GM13976 (cell line): ENCODE measurements around the gene GPR68.
A peak's percentile ranks its signal among the peaks of the same experiment; 100 is the strongest.

Source experiments
- DNase-seq: peaks from one replicate; pipeline ENCODE4 v3.0.0; 2012; ENCODE audit warnings: low spot score
- in situ Hi-C: fragments of 300-500 bp; cut with MboI; formaldehyde crosslinking; loops from one replicate; pipeline ENCODE4 v1.12.0; 2022; ENCODE audit warnings: low sequenced_read_pairs, mixed read lengths, inconsistent platforms; ENCODE audit not compliant: unreplicated experiment
- TF ChIP-seq, protein P1 (sequence below): IDR thresholded peaks from 2 replicates; pipeline ENCODE4 v1.5.1; 2012; ENCODE audit warnings: borderline replicate concordance, mild to moderate bottlenecking; ENCODE audit not compliant: insufficient read depth; ENCODE audit errors: extremely low read depth, missing control alignments, control extremely low read depth

The GPR68 gene, protein sequence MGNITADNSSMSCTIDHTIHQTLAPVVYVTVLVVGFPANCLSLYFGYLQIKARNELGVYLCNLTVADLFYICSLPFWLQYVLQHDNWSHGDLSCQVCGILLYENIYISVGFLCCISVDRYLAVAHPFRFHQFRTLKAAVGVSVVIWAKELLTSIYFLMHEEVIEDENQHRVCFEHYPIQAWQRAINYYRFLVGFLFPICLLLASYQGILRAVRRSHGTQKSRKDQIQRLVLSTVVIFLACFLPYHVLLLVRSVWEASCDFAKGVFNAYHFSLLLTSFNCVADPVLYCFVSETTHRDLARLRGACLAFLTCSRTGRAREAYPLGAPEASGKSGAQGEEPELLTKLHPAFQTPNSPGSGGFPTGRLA

DNA sequence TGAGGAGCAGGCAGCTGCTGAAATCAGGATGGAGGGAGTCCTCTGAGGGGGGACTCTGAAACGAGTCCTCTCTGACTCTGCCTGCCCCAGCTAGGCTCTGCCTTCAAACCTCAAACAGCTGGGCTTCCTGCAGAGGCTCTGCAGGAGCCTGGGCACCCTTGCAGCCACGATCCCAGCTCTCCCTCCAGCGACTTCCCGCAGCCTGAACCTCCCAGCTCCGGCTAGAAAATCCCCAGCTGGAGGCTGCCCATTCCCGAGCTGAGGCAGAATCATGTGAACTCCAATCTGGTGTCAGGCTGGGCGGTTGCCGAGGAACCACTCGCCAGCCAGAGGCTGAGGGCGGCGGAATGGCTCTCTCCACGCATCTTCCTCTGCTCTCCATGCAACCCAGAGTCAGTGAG lies at the start of gene GPR68:
Gene GPR68 (minus strand): TSS at position 204 of the 401 bp plus-strand sequence. CDS start 9,654 bp downstream, outside the sequence.
- DNase-seq, result no peak
- TF ChIP-seq, protein P1, sequence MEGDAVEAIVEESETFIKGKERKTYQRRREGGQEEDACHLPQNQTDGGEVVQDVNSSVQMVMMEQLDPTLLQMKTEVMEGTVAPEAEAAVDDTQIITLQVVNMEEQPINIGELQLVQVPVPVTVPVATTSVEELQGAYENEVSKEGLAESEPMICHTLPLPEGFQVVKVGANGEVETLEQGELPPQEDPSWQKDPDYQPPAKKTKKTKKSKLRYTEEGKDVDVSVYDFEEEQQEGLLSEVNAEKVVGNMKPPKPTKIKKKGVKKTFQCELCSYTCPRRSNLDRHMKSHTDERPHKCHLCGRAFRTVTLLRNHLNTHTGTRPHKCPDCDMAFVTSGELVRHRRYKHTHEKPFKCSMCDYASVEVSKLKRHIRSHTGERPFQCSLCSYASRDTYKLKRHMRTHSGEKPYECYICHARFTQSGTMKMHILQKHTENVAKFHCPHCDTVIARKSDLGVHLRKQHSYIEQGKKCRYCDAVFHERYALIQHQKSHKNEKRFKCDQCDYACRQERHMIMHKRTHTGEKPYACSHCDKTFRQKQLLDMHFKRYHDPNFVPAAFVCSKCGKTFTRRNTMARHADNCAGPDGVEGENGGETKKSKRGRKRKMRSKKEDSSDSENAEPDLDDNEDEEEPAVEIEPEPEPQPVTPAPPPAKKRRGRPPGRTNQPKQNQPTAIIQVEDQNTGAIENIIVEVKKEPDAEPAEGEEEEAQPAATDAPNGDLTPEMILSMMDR, result no peak
- in situ Hi-C loops, result no loop called here

DNA sequence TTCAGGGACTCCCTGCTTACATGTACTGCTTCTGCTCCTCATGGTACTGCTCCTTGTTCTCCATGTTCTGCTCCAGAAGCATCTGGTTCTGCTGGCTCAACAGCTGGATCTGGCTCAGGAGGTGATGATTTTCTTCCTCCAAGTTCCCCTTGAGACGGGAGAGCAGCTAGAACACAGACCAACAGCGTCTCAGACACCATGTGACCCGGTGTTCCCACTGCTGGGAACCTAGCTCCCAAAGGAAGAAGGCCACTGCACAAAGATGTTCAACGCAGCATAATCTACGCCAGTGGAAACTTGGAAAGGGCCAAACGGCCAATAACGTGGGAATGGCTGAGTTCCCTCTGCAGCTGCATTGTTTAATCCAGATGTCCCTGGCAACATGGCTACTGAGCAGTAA lies 49.6 kb upstream of the GPR68 start:
- TF ChIP-seq, protein P1, result no peak
- DNase-seq, result no peak
- in situ Hi-C loops, result no loop called here

DNA sequence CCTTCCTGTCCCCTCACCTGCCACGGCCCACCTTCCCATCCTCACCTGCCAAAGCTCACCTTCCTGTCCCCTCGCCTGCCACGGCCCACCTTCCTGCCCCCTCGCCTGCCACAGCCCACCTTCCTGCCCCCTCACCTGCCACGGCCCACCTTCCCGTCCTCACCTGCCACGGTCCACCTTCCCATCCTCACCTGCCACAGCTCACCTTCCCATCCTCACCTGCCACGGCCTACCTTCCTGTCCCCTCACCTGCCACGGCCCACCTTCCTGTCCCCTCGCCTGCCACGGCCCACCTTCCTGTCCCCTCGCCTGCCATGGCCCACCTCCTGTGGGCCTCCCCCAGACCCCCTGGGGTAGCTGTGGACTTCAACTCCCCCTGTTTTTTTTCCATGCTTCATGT lies 48.8 kb upstream of the GPR68 start:
- DNase-seq, result peak; percentile 60
- TF ChIP-seq, protein P1, result no peak
- in situ Hi-C loops, result no loop called here

DNA sequence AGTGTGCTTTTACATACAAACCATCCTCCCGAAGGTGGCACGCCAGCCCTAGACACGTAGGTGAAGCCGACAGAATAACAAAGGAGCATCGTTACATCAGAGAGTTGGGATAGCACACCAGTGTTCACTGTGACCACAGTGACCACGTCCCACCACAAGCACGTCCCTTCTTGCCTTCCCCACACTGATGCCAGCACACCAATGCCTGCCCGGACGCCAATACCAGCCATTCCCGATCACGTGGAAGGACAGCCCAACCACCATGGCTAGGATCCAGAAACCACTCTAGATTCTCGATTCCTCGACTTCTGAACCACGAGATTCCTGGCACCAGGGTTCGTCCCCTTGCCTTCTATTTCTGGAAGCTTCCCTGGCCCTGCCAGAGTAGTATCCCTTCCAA lies 48.0 kb upstream of the GPR68 start:
- in situ Hi-C loops, result no loop called here
- DNase-seq, result no peak
- TF ChIP-seq, protein P1, result no peak

DNA sequence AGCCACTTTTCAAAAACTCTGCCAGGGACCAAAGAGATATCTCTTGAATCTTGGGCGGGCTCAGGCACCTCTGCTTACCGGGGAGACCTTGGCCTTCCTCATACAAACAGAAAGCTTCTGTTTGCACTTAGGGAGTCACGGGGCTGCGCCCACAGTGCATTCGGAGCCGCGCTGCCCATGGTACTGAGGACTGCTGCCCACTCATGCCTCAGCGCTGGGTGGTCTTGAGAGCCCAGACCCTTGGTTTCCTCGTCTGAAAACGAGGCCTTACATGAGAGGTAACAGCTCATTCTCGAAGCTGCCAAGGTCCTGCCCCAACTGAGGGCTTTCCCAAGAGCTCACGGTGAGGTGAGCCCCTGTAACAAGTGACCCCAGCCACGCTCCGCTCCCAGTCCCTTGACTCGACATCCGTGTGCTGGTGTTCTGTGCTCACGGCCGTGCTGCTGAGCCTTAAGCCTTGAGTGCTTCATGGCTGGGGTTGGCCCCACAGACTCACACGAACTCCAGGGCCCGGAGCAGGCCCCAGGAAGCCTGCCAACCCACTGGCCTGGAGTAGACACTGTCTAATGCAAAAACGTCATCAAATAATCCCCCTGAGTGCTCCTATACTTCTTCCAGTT lies 47.4 kb upstream of the GPR68 start:
- TF ChIP-seq, protein P1, result no peak
- DNase-seq, result no peak
- in situ Hi-C loops, result no loop called here

DNA sequence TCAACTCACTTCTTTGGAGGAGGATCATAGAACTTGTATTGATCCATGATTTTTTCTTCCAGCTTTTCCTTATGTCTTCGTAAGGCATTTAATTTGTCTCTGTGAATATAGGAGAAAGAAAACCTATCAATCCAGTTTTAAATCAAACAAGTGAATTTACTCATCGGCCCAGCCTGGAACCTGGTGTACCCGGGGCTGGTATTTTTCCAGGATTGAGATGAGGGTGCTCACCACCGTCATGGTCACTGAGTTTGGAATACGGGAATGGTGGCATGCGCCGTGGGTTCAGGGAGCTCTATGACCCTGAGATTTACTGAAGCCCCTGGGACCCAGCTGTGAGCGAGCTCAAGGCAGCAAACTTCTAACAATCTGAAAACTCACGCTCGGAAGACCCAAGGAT lies 46.5 kb upstream of the GPR68 start:
- in situ Hi-C loops, result no loop called here
- TF ChIP-seq, protein P1, result no peak
- DNase-seq, result no peak

DNA sequence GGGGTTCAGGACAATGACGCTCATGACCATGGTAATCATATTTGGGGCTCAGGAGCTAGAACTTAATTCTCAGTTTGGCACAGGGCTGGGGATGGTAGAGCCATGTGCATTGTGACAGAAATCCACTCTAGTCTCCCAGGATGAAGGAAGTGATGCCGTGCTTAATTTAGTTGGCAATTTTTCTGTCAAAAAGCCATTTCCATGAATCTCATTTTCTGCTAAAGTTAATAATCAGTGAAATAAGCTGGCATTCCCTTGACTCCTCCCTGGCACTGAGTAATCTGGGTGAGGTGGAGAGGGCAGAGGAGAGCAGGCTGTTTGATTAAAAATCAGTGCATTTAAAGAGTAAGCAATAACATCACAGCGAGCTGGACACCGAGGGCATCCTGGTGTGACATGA lies 45.0 kb upstream of the GPR68 start:
- in situ Hi-C loops, result loop anchor here (5.0 to 10.0 kb wide), 2 partner anchors 112 to 385 kb away; no protein-coding TSS in a partner anchor
- DNase-seq, result no peak
- TF ChIP-seq, protein P1, result no peak
